Fibroblast of peridontal ligament (primary cell): ENCODE results near the gene GHRHR.

Experiments
- DNase-seq: peaks from one replicate; pipeline ENCODE4 v3.0.0-alpha.2; 2010; ENCODE audit errors: extremely low read depth

The GHRHR gene

DNA sequence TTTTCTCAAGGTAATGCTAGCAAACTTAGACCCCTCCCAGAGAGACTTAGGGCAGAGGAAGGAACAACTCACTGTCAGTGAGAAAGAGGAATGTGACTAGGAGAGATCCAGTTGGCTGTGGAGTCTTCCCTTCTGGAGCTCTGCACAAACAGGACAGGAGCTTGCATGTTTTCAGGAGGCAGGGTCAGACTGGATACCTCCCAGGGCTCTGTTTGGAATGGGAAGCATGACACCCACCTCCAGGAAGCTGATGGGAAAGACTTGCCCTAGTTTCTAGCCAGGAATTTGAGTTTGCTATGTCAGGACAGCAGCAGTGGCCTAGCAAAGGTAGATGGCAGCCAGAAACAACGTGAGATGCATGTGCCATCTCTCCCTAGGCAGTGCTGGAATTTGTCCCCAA lies 40.6 kb downstream of the GHRHR start:
- DNase-seq = no peak

DNA sequence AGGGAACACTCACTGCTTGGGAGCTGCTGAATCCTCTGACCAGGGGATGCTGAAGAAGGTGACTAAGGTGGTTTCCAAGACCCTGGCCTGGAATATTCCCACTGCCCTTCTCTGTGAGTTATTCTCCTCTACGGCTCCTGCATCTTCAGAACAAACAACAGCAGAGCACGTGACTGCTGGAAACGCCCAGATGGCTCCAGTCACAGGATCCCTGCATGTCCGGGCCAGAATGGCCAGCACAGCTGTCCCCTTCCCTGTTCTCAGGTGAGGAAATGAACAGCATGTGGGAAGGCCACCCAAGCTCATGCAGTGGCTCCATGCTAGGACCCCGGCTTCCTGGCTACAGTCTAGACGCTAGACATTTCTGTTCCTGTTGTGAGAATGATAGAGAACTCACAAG lies 43.1 kb downstream of the GHRHR start:
- no peak for DNase-seq

DNA sequence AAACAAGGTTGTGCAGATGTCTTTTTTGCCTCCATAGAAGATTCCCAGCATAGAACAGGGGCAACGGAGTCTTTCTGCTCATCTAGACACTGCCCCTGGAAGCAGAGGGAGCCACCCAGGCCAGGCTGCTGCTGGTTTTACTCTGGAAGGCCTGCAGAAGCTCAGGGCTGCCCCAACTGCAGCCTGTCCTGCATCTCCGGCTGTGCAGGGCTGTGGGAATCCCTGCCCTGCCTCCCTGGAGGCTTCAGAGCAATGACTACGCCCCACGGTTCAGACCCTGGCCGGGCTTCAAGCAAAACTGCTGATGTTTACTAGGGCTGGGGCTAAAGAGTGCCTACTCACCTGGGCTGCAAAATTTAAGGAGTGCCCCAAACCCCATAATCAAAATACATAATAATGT lies 43.9 kb downstream of the GHRHR start:
- DNase-seq = no peak

DNA sequence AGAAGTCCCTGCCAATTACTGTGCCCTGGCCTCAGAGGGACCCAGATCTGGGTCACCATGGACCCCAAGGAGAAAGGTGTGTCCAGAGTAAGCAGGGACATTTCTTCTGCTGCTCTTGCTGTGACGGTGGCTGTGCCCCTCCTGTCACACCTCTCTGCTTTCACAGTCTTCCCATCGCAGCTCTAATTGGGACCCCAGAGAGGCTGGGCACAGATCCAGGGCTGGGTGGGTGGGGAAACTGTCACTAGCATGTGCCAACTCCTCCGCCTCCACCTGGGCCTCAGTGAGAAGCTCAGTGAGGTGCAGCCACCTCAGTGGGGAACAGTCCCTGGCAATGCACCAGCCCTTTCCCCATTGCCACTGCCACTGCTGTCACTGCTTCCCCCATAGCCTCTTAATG lies 51.1 kb downstream of the GHRHR start:
- DNase-seq = no peak

DNA sequence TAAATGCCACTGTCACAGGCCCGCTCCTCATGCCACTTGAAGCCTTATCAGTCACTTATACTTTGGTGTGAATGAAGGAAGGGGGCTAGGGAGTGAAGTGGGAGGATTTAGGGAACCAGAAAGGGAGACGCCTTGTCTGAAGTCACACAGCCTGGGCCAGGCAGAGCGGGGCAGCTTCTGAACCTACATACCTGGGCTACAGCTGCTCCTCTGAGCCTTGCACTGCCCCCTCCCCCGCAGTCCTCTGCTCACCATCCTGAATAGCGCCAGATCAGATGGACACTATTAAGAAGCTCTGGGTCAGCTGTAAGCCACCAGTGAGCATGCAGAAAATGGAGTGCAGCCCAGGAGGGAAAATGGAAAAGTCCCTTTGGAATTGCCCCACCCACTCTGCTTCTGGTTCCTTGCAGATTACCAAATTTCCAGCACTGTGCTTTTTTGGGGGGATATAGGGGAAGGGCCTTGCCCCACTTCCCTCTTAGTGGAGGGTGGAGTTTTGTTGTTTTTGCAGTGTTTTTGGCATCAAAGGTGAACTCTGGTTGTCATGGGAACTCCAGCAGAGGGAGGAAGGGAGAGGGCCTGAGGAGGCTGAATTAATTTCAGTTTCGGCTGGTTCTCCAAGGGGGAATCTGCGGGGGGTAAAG lies 53.4 kb downstream of the GHRHR start:
- DNase-seq = no peak

DNA sequence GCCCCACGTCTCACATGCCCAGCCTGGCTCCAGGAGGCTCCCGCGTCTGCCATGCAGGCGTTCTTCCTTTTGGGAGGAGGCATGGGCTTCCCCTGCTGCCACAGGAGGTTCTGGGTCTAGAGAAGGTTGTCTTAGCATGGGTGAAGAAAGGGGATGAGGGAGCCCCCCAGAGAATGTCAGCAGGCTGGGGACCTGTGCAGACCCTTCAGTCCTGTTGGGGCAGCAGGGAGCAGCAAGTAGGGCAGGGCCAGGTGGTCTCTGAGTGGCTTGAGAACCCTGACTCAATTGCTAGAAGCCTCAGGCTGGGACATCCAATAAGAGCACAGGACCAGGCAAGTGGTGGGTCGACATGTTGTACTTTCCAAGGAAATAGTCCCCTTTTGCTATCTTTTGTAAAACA lies 54.0 kb downstream of the GHRHR start:
- no peak for DNase-seq

DNA sequence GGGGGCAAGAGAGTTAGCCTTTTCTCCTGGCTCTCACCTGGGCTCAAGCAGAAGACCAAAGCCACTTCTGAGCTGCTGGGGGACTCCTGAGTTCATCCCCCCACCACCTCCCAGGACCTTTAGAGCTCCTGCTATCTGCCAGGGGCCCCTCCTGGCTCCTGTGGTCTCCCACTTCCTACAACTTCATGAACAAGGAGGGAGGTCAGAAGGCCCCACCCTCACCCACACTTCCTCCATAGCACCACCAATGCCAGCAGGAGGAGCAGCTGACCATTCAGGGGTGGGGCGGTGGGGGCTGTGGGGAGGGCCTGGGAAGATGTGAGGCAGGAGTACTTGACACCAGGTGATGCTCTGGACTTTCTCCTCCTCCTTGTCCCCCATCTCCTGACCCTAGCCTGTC lies 55.8 kb downstream of the GHRHR start:
- DNase-seq = no peak

DNA sequence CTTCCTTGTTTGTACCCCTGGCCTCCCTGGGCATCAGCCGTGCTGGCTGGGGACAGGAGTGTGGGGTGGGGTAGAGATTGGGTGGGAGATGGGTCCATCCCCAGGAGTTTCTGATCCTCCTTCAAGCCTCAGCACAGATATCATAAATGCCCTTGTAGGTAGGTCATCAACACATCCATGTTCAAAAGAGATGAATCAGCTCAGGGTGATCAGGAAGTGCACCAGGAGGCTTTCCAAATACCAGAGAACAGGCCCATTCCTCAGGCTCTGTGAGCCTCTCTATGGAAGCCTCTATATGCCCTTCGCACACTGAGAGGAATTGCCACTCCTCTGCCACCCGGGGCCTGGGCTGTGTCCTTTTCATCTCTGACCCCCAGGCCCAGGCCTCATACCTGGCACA lies 56.4 kb downstream of the GHRHR start:
- no peak for DNase-seq

DNA sequence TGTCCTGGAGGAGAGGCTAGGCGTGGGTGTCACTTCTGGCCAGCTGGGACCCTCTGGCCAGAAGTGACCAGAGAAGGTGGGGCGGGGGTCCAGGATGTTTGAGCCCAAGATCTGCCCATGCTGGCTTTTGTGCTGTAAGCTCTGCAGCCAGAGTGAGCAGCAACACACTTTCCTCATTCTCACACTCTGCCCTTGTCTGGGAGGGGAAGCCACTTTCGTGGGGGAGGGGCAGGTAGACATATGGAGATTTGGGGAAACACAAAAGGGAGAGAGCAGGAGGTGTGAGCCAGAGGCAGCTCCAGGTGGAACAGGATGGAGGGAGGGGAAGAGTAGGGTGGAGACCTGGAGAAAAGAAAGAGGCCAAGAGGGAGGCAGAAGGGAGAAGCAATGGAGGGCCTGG lies 56.9 kb downstream of the GHRHR start:
- DNase-seq = no peak

DNA sequence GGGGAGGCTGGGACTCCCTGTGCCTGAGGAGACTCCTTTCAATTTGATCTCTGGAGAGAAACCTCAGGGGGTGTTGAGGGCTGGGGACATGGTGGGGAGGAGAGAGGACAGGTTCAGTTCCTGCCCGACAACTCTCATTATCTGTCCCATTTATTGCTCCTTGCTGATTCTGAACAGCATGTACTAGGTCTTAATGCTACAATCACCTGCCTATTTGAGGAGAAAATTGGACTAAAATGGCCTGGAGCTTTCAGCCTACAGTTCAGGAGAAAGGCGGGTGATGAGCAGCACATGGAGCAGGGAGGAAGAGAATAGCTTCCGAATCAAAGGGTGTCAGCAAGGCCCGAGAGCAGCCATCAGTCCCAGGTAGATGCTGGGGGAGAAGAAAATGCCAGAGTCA lies 58.4 kb downstream of the GHRHR start:
- no peak for DNase-seq

DNA sequence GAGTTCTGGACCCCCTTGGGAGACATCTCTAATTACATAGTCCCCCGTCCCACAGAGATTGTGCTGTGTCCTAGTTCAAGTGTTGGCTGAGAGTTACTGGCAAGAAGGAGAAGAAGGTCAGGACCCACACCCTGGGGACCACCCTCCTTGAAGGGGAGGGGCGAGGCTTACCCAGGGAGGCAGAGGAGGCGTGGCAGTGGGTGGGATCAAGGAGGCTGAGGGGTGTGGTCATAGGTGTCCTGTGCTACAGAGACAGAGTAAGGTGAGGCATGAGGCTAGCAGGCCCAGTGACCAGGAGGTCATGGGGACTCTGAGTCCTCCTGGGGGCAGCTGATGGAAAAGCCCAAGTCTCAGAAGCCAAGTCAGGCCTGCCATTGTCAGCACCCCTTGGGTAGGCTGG lies 59.0 kb downstream of the GHRHR start:
- DNase-seq = no peak

DNA sequence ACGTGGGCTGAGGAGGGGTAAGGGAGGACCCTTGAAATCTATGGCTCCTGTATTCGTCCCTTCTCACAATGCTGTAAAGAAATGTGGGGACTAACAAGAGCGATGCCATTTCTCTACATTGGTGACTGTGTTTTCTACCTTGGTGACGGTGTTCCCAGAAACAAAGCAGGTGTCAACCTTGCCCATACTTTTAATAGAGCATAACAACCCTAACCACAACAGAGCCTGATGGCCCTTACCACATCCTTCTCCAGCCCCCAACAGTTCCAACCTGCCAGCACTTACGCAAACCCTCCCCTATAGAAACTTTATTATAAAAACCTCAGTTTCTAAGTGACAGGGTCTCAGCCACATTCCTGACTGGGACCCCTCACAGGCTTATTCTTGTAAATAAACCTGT lies 60.1 kb downstream of the GHRHR start:
- no peak for DNase-seq

DNA sequence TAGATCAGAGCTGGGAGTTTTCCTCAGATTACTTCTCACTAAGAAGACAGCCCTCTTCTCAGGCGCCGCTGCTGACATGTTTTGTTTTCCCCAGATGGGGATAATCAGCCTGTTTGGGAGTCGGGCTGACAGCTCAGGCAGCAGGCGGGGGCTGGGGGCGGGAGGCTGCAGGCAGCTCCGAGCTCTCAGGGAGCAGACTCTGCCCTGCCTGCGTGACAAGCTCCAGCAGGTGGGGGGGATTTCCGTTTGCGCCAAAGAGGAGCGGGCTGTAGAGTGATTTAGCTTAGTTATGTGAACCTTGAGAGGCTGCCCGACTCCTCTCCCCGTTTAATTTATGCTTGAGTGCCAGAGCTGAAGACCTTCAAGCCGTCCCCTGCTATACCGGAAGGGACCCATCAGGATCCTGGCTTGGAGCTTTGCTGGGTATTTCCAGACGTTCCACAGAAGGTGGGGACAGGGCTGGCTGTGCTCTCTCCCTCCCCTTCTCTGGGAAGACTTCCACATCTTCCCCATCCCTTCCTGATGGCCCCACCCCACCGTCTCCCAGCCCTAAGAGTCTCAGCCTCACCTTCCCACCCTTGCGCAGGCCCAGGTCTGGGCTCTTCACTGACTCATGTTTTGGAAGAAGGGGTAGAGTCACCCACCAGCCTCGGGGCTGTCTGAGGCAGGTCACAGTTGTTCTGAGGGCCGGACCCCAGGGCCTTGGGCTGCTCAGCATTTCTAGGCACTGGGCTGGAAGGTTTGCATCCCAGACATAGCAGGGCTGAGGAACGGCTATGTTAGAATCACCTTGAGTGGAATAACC lies 63.6 kb downstream of the GHRHR start:
- DNase-seq = no peak

DNA sequence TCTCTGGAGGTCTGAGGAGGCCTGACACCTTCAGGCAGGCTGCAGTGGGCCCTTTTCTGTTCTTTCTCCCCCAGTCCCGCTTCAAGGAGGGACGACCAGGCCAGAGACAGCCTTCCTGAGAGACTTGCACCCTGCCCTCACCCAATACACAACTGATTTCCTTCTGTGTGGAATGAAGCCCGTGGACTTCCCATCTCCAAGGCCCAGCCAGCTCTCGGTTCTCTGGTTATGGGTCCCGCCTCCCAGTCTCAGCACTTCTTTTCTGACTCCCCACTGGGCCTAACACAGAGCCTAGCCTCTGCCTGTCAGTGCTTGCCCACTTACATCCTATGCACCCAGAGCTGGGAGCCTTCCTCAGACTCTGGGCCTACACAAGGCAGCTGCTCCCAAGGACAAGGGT lies 64.3 kb downstream of the GHRHR start:
- no peak for DNase-seq

DNA sequence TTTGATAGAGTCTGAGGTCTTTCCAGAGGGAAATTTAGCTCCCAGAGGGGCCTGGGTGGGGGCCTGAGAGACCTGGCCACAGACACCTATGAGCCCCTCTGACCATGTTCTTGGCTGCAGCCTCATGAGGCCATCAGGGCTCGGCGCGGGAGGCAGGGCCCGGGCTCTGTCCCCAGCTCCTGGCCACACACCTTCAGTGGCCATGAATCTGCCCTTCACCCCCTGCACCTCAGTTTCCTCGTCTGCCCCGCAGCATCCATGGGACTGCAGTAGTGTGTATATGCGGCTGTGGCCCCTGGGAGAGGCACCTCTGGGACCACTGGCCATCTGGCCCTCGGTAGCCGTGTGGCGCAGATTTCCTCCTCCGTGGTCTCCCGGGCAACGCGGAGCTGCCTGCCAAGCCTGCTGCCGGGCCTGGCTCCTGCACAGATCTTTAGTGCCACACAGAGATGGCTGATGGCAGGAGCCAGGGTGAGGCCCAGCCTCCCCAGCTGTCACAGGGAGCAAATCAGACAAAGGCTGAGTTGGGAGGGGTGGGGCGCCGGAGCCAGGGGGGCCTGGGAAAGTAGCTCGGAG lies 64.8 kb downstream of the GHRHR start:
- no peak for DNase-seq
